Measurements from ENCODE around the gene SNAPC2. TPM values are rescaled to one million over a fixed set of nuclear protein-coding genes. Genes with fewer than 3 reads are reported as not detected.

The SNAPC2 gene
- total RNA-seq, 4 donors from 2014 or later: 29.5 to 37.7 (median 33.4) TPM

DNA sequence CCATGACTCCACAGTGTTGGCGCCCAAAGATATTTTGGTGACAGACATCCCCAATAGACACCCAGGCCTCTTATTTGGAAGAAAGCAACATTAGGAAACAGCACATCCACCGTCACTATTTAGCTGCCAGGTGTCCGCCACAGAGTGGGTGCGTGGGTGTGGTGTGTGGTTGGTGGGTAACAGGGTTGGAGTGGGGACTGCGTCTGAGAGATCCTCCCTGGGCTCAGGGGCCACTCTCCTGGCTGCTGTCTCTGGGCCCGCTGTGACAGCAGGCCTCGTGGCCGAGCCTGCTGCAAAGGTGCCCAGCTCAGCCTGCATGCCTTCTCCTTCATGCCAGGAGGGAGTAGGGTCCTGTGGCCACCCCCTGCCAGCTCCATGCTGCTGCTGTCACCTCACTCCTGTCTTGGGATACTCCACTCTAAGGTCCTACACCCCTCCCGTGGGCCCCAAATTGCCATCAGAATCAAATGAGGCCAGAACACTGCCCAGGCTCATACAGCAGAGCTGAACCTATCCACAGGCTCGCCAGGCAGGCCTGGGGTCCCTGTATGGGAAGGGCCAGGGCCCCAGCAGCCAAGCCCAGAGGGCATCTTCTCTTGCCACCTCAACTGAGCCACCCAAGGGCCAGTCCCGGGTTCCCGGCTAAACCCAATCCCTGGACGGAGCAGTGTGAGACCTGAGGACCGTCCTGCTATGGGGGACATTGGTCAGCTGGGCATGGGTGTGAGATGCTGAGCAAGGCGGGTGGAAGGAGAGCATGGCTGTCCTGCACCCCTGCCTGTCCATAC is 48.1 kb downstream of the SNAPC2 start:
- H3K4me1 ChIP-seq: no peaks in the 10 kb centered on the region
- no peaks in the 10 kb centered on the region for H3K9me3 ChIP-seq
- no peak overlapping the region for H3K27ac ChIP-seq
- H3K27me3 ChIP-seq: no peaks in the 10 kb centered on the region
- peaks cover 0 to 97% of the 10 kb centered on the region in 2 donors for H3K36me3 ChIP-seq
- no peak for ATAC-seq
- no peak overlapping the region for H3K4me3 ChIP-seq
- 86 to 100% methylated on average over 1 of the region's 15 CpGs for WGBS, 2 donors (ENCODE audit: low coverage in 1 of 2)
- TF ChIP-seq EP300 (IDR thresholded peaks at IDR 0.05) (no peak), POLR2AphosphoS5 (IDR thresholded peaks at IDR 0.05) (no peak), POLR2A (IDR thresholded peaks at IDR 0.05) (no peak)
- TF ChIP-seq, protein P1, sequence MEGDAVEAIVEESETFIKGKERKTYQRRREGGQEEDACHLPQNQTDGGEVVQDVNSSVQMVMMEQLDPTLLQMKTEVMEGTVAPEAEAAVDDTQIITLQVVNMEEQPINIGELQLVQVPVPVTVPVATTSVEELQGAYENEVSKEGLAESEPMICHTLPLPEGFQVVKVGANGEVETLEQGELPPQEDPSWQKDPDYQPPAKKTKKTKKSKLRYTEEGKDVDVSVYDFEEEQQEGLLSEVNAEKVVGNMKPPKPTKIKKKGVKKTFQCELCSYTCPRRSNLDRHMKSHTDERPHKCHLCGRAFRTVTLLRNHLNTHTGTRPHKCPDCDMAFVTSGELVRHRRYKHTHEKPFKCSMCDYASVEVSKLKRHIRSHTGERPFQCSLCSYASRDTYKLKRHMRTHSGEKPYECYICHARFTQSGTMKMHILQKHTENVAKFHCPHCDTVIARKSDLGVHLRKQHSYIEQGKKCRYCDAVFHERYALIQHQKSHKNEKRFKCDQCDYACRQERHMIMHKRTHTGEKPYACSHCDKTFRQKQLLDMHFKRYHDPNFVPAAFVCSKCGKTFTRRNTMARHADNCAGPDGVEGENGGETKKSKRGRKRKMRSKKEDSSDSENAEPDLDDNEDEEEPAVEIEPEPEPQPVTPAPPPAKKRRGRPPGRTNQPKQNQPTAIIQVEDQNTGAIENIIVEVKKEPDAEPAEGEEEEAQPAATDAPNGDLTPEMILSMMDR (IDR thresholded peaks at IDR 0.05): no peak

DNA sequence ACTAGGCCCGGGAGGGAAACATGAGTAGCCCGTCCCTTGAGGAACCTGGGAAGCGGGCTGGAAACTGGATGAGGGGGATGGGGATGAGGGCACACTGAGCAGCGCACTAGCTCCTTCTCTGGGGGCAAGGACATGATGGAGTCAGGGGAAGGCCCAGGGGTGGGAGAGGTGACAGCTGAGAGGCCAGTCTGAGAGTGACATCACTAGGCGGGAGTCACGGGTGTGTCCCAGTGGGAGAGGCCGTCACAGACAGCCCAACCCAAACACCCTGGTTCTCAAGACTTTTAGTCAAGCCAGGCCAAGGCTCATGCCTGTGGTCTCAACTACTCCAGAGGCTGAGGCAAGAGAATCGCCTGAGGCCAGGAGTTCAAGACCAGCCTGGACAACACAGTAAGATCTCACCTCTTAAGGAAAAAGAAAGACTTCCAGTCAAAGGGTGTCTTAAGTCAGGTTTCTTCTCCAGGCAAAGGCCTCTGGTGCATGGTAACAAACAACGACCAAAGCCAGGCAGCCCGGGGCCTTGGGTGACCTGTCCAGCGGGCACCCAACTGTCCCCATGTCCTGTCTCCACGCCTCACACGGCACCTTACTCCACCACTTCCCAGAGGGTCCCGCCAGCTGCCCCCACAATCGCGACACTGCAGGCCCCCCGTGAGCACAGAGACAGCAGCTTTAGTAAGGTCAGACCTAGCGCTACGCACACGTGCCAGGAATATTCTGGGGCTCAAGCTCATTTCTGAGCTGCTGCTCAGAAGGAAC is 48.8 kb downstream of the SNAPC2 start:
- H3K9me3 ChIP-seq: no peaks in the 10 kb centered on the region
- ATAC-seq: no peak
- no peak overlapping the region for H3K4me3 ChIP-seq
- no peaks in the 10 kb centered on the region for H3K27me3 ChIP-seq
- 60 to 75% methylated on average over 2 to 5 of the region's 20 CpGs for WGBS, 2 donors (ENCODE audit: low coverage in 1 of 2)
- no peak overlapping the region for H3K27ac ChIP-seq
- TF ChIP-seq, protein P1 (IDR thresholded peaks at IDR 0.05): no peak
- TF ChIP-seq POLR2AphosphoS5 (IDR thresholded peaks at IDR 0.05) (no peak), EP300 (IDR thresholded peaks at IDR 0.05) (no peak), POLR2A (IDR thresholded peaks at IDR 0.05) (no peak)
- H3K36me3 ChIP-seq: peaks cover 0 to 97% of the 10 kb centered on the region in 2 donors
- H3K4me1 ChIP-seq: no peaks in the 10 kb centered on the region

DNA sequence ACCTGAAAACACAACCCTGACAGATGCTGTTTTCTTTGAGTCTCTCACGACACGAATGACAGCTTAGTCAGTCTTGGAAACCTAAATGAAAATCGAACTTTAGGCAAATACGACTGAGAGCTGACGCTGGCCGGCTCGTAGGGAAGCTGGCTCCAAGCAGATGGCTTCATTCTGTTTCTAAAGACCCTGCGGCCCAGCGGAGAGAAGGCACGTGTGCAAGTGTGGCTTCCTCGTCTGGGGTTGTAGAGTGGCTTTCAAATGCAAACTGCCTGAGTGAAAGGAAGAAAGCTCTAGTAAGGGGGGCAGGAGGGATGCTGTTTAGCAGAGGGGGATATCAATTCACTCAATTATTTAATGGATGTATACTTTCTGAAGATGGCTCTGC is 49.4 kb downstream of the SNAPC2 start:
- ATAC-seq: no peak
- WGBS, 2 donors (ENCODE audit: low coverage in 1 of 2): 70 to 88% methylated on average over 2 to 11 of the region's 11 CpGs
- Histone ChIP-seq H3K4me3 (no peak overlapping the region), H3K4me1 (no peaks in the 10 kb centered on the region), H3K27ac (no peak overlapping the region), H3K27me3 (no peaks in the 10 kb centered on the region), H3K9me3 (no peaks in the 10 kb centered on the region), H3K36me3 (peaks cover 0 to 97% of the 10 kb centered on the region in 2 donors)
- TF ChIP-seq, protein P1 (IDR thresholded peaks at IDR 0.05): no peak
- TF ChIP-seq EP300 (IDR thresholded peaks at IDR 0.05): no peak
- TF ChIP-seq POLR2AphosphoS5 (IDR thresholded peaks at IDR 0.05): no peak
- no peak for TF ChIP-seq POLR2A (IDR thresholded peaks at IDR 0.05)

DNA sequence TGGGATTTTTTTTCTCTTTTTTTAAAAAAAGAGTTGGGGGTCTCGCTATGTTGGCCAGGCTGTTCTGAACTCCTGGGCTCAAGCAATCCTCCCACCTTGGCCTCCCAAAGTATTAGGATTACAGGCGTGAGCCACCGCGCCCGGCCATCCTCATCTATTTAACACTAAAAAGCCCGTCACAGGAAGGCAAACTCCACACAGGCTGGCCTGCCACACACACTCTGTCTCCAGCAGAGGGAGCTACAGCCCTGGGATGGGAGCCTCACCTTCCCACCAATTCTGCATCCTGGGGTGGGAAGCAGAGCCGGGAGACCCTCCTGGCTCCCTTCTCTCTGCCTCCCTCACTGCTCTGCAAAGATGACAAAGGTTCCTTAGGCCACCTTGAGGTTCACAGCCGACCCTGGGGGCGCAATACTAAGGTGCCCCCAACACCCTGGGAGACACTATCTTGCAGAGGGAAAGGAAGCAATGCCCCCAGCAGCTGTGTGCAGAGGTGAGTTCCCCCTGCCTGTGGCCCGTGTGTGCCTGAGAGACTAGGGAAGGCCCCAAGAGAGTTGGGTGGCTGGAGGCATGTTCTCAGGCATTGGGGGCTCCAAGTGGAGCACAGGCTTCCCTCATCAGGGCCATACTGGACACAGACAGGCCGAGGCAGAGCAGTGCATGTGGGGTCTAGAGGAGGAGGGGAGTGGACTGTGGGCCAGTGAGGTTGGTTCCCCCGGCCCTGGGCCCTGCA is 50.7 kb downstream of the SNAPC2 start:
- Histone ChIP-seq H3K4me3 (no peak overlapping the region), H3K4me1 (no peaks in the 10 kb centered on the region), H3K36me3 (peaks cover 0 to 97% of the 10 kb centered on the region in 2 donors), H3K27me3 (no peaks in the 10 kb centered on the region), H3K9me3 (no peaks in the 10 kb centered on the region), H3K27ac (no peak overlapping the region)
- no peak for ATAC-seq
- 65 to 83% methylated on average over 1 to 9 of the region's 12 CpGs for WGBS, 2 donors (ENCODE audit: low coverage in 1 of 2)
- TF ChIP-seq POLR2A (IDR thresholded peaks at IDR 0.05): no peak
- no peak for TF ChIP-seq EP300 (IDR thresholded peaks at IDR 0.05)
- TF ChIP-seq, protein P1 (IDR thresholded peaks at IDR 0.05): peak in 3 of 4 experiments; percentile 40 to 58 (median 44)
- TF ChIP-seq POLR2AphosphoS5 (IDR thresholded peaks at IDR 0.05): no peak

All from gastroesophageal sphincter (tissue), 4 donors.